Activated naive CD4-positive, alpha-beta T cell treated with Interleukin-2 at 50 U/mL for 16 hours (primary cell): Measurements from ENCODE around the gene SACM1L.
"Not testable (repeated sequence)": the region's sequence is repeated elsewhere in the genome, so short reads cannot be mapped to it uniquely, and the experiment has no call there.

Source experiments
- DNase-seq: peaks from one replicate; pipeline ENCODE4 v3.0.0-alpha.2; 2020

SACM1L gene

DNA sequence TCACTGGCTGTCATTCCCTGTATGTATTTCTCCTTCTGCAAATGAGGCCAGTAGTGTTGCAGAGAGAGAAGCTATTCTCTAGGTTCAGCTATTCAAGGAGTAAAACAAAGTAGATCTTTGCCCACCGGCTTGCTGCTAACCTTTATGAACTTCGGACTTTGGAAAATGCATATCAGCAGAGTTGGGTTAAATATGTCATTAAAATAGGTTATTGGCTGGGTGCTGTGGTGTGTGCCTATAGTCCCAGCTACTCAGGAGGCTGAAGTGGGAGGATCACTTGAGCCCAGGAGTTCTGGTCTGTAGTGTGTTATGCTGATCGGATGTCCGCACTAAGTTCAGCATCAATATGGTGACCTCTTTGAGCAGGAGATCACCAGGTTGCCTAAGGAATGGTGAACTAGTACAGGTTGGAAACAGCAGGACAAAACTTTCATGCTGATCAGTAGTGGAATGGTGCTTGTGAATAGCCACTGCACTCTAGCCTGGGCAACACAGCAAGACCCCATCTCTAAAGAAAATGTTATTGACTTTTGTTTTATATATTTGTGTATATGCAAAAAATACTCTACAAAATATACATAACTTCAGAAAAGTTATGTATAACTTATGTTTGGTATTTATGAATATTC lies 53.4 kb downstream of the SACM1L start:
- no peak for DNase-seq

GRCh38 chr3:45746165-45746776 lies 57.1 kb downstream of the SACM1L start:
- no peak for DNase-seq

DNA sequence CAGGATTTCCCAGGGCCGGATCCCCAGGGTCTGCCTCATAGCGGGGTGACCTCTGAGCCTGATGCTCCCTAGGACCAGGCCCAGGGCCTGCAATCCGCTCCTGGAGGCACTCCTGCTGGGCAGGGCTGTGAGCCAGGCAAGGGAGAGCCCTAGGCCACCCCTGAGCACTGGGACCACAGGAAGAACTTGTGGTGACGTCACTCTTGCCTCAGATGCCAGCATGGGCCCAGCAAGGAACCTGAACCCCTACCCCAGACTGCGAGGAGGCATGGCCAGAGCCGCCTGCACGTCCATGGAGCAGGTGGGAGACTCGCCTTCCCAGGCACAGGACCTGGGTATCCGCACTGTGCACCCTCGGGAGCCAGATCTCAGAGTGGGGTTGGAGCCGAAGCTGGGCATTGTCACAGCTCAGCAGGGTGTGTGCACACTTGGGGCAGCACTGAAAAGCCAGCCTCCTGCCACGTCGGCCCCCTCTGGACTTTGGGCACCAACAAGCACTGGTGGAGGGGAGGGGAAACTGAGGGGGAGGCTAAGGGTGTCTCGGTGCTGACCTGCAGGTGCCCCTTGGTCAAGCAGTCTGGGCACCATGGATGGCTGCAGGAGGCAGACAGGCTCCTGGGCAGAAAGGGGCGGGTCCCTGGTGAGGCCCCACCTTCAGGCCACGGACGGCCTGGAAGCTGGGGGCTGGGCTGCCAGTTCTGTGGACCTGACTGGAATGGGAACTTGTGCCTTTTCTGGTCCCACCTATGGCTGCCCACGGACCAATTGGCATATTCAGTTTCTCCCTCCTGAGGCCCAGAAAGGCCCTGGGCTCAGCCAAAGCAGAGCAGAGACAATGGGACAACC lies 57.8 kb downstream of the SACM1L start:
- DNase-seq, result no peak

DNA sequence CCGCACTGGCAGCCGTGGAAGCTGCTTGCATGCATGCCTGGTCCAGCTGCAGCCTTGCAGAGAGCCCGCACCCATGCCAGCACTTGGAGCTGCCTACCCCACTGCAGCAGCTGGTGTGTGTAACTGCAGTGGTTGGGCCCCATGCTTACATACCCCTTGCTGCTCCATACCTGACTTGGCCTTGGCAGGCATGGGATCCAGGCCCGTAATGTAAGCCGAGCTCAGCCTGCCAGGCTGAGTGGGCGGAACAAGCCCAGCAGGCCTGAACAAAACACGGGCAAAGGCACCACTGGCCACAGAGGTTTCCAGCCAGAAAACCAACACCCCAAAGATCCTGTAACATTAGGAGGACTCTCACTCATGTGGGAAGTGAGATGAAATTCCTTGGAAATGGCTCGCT lies 58.9 kb downstream of the SACM1L start:
- DNase-seq, result no peak

- not testable (repeated sequence) for DNase-seq
Observed at GRCh38 chr3:45749036-45749600, 59.9 kb downstream of the SACM1L start.

DNA sequence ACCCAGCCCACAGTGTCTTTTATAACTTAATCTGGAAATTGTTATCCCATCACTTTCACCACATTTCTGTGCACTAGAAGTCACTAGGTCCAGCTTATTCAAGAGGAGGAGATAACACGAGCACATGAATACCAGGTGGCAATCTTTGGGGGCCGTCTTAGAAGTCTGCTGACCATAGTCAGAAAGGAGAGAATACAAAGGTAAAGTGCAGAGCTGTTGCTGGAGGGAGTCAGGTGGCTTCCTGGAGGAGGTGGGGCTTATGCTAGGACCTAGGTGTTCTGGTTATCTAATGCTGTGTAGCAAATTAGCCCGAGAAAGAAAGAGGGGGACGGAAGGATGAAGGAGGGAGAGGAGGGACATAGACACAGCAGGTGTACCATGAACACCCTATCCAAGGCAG lies 60.7 kb downstream of the SACM1L start:
- no peak for DNase-seq

GRCh38 chr3:45751537-45752242 lies 62.5 kb downstream of the SACM1L start:
- DNase-seq, result no peak

DNA sequence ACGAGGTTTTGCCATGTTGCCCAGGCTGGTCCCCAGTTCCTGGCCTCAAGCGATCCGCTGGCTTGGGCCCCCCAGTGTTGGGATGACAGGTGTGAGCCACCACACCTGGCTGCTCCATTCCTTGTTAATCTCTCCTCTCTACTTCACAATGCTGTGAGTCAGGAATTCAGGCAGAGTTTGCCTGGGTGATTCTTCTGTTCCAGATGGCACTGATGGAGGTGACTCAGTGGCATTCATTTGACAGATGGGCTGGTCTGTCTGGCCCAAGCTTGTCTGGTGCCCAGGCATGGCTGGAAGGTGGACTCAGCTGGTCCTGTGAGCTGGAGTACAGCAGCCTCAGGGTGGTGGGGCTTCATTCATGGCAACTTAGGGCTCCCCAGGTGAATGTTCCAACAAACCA lies 63.9 kb downstream of the SACM1L start:
- DNase-seq, result no peak

DNA sequence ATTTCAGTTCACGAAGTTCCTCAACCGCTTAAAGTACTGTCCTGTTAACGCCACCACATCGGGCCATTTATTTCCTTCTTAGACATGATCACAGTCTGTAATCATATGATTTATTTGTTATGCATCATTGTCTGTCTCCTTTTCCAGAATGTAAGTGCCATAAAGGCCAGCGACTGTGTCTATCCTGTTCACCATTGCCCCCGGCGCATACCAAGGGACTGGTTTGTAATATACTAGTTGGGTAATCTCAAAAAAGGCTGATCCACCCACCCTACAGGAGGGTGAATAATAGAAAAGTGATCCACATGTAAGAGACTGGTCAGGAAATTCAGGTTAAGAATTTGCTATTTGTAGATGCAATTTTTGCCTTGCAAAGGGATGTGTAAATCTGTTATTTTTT lies 65.3 kb downstream of the SACM1L start:
- no peak for DNase-seq

DNA sequence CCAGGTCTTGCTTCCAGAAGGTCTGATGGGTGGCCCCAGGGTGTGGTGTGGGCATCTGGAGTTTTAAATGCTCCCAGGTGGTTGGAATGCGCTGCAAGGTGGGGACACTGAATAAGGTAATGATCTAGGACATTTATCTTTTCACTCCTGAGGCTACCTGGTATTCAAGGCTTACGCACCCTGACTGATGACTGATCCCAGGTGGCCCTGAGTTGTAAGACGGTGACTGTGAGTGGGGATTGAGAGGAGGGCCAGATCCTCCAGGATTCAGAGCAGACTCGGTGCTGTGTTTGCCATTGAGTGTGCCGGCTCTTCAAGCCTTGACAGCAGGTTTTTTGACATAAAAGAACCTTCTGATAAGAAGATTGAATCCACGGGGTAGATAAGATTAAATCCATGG lies 66.9 kb downstream of the SACM1L start:
- DNase-seq, result no peak

GRCh38 chr3:45757141-45757540 lies 67.9 kb downstream of the SACM1L start:
- not testable (repeated sequence) for DNase-seq

DNA sequence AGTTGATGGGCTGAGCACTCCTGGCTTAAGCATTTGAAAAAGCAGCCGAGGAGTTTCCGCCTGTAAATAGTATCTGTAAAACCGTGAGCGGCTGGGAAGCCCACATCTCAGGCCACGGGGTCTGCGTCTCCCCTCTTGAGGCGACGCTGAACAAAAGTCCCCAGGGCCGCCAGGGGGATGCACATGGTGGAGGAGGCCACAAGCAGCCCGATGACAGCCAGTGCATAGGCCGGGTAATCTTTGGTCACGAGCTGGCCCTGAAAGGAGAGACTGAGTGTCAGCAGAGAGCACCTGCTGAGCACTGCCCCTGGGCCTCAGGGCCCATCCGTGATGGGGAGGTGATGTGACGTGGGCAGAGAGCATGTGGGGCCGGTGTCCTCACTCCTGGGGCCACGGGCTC lies 69.7 kb downstream of the SACM1L start:
- no peak for DNase-seq

DNA sequence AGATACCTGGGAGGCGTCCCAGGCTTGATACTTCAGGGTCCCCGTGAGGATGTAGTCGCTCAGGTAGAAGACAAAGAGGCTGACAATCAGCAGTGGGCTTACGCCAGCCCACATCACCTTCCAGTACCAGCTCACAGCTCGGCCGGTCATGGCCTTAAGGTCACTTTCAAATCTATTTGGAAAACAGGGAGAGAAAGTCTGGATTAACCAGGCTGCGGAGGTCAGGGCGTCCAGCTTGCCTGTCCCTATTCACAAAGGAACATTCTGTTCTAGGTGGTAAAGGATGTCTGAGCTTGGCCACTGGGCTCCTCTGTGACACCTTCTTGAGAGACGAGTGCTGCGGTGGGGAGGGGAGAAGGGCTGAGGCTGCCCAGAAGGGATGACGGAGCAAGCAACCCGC lies 70.7 kb downstream of the SACM1L start:
- DNase-seq, result no peak

DNA sequence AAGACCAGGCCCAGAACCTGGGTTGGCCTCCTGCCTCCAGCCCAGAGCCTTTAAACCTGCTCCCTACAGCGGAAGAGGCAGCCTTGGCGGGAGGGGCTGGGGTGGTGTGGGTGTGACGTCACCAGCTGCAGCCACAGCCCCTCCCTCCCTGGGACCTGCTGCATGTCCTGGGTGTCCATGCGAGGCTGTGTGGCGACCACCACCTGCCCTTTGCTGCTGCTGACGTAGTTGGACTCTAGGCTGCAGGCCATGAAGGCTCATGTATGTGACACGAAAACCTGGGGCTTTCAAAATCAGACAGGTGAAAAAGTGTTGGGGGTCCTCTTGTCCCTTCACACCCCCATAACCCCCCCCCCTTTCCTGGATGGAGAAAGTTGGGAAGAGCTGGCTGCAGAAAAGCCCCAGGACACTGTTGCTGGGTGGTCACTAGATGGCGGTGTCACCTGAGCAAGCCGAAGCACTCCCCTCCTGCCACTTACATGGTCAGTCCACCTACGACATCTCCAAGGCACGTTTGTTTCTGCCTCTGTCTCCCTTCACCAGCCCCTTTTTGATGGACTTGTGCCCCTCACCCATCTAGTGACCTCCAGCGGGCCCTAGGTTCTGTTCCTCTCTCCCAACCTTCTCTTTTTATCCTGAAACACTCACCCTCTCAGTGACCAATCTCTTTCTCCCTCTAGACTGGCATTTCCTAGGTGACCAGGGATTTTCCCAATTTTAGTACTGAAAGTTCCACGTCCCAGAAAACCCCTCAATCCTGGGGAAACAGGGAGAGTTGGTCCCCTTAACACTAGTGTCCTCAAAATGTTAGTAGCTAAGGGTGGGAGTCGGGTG lies 71.9 kb downstream of the SACM1L start:
- peak; percentile 34 for DNase-seq

- DNase-seq, result no peak
Observed at GRCh38 chr3:45761831-45762230, 72.6 kb downstream of the SACM1L start.

DNA sequence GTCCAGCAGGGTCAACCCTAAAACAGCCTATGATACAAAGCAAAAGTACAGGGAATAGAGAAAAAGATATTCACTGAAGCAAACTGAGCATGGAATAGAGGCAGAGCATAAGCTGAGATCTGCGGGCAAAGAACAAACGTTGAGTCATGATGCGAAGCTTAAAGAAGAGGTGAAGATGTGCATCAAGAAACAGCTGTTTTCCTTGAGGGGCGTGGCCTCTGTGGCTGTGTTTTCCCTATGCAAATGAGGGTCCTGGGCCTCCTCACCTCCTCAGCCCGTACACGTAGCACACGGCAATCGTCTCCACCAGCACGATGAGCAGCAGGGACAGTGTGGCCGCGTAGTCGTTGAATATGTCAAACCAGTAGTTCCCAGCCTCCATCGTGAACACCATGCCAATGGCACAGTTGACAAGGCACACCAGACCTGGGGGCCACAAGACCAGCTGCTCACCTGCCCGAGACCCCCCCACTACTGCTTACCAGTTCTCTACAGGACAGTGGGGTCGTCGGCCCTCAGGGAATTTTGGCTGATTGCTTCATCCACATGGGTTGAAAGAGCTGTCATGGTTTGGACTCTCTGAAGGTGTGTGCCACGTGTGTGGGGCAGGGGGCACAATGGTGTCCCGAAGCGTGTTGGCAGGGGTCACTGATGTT lies 73.6 kb downstream of the SACM1L start:
- DNase-seq, result no peak

DNA sequence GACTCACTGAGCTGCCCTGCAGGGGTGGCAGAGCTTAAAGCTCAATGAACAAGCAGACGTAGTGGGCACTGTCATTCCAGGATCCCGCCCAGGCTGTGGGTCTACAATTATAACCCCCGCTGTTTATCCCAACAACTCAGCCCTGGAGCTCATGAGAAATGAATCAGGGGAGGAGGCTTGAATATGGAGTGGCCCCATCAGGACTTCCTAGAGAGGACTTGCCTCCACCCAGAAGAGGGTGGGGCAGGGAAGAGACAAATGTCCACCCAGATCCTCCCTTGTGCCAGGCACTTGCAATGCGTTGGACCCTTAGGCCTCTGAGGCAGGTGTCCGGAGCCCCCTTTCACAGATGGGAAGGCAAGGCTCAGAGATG lies 74.1 kb downstream of the SACM1L start:
- no peak for DNase-seq

DNA sequence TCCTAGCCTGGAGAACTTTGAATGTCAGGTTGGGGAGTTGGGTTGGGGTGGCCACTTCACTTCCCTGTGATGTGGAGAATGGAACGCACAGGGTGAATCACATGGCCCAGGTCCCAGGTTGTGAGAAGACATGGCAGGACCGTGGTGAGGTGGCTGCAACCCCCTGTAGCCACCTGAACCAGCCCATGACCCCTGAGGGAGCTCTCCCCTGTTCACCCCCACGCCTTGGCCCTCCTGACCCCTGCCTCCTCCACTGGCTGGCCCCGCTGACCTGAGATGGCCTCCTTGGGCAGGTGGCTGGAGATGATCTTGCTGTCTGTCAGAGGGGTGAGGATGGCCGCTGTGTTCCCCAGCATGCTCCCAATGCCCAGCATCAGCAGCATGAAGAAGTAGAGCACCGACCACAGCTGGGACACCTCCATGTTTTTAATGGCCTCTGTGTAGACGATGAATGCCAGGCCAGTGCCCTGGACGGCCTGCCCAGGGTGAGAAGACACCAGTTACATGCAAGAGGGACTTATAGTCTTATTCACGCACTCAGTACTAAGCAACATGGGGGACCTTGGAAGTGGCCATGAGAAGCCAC lies 76.2 kb downstream of the SACM1L start:
- no peak for DNase-seq

DNA sequence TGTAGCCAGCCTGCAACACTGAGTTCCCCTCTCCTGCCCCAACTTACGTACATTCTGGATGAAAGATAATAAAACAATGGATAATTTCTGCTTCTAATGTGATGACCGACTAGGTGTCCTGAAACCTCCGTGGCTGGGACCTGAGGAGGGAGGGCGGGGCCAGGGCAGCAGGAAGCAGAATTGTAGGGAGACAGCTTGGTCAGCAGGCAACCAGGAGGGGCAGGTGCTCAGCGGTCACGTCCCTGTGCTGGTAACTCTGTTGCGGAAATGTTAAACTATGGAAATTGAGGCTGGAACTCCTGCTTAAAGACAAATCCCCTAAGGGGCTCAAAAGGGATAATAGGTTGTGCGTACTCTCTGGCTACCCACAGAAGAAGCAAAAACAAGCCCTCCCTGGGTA lies 76.8 kb downstream of the SACM1L start:
- DNase-seq, result no peak

- DNase-seq, result no peak
Observed at GRCh38 chr3:45771166-45771775, 82.1 kb downstream of the SACM1L start.

GRCh38 chr3:45771831-45772230 lies 82.6 kb downstream of the SACM1L start:
- DNase-seq, result no peak
